Mesendoderm (in vitro differentiated cells): ENCODE results near the gene SURF4.
"Not testable (repeated sequence)": the region's sequence is repeated elsewhere in the genome, so short reads cannot be mapped to it uniquely, and the experiment has no call there.

Experiments used
- DNase-seq: peaks from one replicate; pipeline ENCODE4 v3.0.0; 2013
- H2AK5ac ChIP-seq: 2 replicates; pipeline ENCODE4 v1.6.1; 2013; ENCODE audit warnings: low read length, inconsistent platforms
- H2BK120ac ChIP-seq: 2 replicates; pipeline ENCODE4 v1.6.1; 2013; ENCODE audit warnings: low read depth, mild to moderate bottlenecking, low read length, moderate library complexity, mixed read lengths
- H2BK15ac ChIP-seq: replicated peaks from 2 replicates; pipeline ENCODE4 v1.6.1; 2013; ENCODE audit warnings: low read depth, mild to moderate bottlenecking, moderate library complexity
- H2BK5ac ChIP-seq: 2 replicates; pipeline ENCODE4 v1.6.1; 2013; ENCODE audit warnings: low read length, inconsistent platforms
- H3K18ac ChIP-seq: 2 replicates; pipeline ENCODE4 v1.6.1; 2013; ENCODE audit warnings: mild to moderate bottlenecking, low read length, mixed read lengths
- H3K23ac ChIP-seq: one replicate; pipeline ENCODE4 v1.6.1; 2013; ENCODE audit warnings: low read length
- H3K27ac ChIP-seq: 2 replicates; pipeline ENCODE4 v1.5.1; 2013; ENCODE audit warnings: low read depth, mild to moderate bottlenecking, inconsistent platforms, low read length, moderate library complexity
- H3K27me3 ChIP-seq: 2 replicates; pipeline ENCODE4 v1.6.1; 2013; ENCODE audit warnings: low read length, control low read depth, mild to moderate bottlenecking, inconsistent platforms; ENCODE audit not compliant: insufficient read depth, poor library complexity
- H3K36me3 ChIP-seq: 2 replicates; pipeline ENCODE4 v1.6.1; 2013; ENCODE audit warnings: low read length, inconsistent platforms; ENCODE audit not compliant: control insufficient read depth, insufficient read depth
- H3K4ac ChIP-seq: one replicate; pipeline ENCODE4 v1.6.1; 2013; ENCODE audit warnings: low read depth, mild to moderate bottlenecking, low read length, moderate library complexity
- H3K4me1 ChIP-seq: 2 replicates; pipeline ENCODE4 v1.6.1; 2013; ENCODE audit warnings: low read depth, low read length, inconsistent platforms; ENCODE audit not compliant: control insufficient read depth
- H3K4me2 ChIP-seq: 2 replicates; pipeline ENCODE4 v1.6.1; 2013; ENCODE audit warnings: low read length
- H3K4me3 ChIP-seq: 2 replicates; pipeline ENCODE4 v1.5.1; 2013; ENCODE audit warnings: mild to moderate bottlenecking, low read length
- H3K56ac ChIP-seq: one replicate; pipeline ENCODE4 v1.6.1; 2013; ENCODE audit warnings: low read length
- H3K79me1 ChIP-seq: 2 replicates; pipeline ENCODE4 v1.6.1; 2013; ENCODE audit warnings: low read length, inconsistent platforms
- H3K79me2 ChIP-seq: 2 replicates; pipeline ENCODE4 v1.6.1; 2013; ENCODE audit warnings: mild to moderate bottlenecking, low read length; ENCODE audit not compliant: control insufficient read depth, insufficient read depth
- H3K9ac ChIP-seq: 2 replicates; pipeline ENCODE4 v1.6.1; 2013; ENCODE audit warnings: low read length, inconsistent platforms
- H4K5ac ChIP-seq: one replicate; pipeline ENCODE4 v1.6.1; 2013; ENCODE audit warnings: low read length
- H4K8ac ChIP-seq: one replicate; pipeline ENCODE4 v1.6.1; 2013; ENCODE audit warnings: low read depth, mild to moderate bottlenecking, control low read depth, low read length, moderate library complexity
- whole genome bisulfite sequencing: extraction: QIAGEN DNeasy Blood & Tissue Kit; methylation state at CpG from one replicate; pipeline ENCODE4 v1.1.7; 2013; ENCODE audit warnings: low lambda C conversion rate, missing lambda C conversion rate; ENCODE audit not compliant: insufficient coverage; ENCODE audit errors: extremely low coverage; 5-methylcytosine and 5-hydroxymethylcytosine counted together

The SURF4 gene

DNA sequence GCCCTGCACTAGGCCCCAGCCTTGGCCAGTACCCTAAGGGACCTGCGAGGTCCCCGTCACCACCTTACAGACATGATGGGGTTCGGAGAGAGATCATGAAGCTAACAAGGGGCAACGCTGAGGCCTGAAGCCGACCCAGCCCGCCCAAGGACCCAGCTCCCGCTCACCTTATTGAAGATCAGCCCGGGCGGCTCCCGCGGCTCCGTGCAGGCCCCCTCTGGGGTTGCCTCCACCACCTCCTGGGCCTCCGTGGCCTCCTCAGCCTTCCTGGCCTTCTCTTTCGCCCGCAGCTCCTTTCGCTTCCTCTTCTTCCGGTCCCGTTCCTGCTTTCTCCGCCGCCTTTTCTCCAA, 43.5 kb downstream of the SURF4 start:
- Histone ChIP-seq H3K4me2 (no peak overlapping the region), H4K8ac (no peak overlapping the region)
- no peak for DNase-seq

DNA sequence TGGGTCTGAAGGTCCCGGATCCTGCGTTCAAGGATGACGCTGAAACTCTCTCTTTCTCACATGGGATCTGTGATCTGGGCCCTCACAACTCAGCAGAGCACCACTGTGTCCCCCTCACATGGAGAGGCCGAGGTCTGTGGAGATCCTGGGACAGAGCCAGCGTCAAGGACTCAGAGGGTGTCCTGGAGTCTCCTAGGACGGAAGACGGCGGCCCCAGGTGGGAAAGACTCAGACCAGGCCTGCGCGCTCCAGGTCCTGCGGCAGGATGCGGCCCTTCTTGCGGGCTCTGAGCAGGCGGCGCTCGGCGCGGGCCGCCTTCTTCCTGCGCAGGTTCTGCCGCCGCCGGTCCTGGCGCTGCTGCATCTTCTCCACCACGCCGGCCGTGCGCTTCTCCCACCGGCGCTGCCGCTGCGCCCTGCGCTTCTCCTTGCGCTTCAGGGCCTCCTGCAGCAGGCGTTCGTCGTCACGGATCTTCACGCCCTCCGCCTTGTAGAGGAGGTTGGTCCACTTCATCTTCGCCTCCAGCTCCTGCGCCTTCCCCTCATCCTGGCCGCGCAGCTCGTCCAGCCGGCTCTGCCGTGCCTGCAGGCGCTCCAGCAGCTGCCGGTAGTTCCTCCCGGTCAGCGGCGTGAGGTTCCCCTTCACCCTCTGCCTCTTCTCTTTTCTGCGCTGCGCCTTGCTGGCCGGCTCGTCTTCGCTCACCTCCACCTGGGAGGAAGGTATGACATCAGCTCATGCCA, 44.0 kb downstream of the SURF4 start:
- Histone ChIP-seq H3K79me1 (peaks cover 10% of the 10 kb centered on the region), H3K4me2 (no peak overlapping the region), H3K4ac (no peak overlapping the region), H2AK5ac (no peak overlapping the region), H3K18ac (no peak overlapping the region), H2BK15ac (no peak overlapping the region), H2BK5ac (no peak overlapping the region), H3K79me2 (peaks cover 14% of the 10 kb centered on the region), H4K5ac (no peak overlapping the region), H3K36me3 (peaks cover 9% of the 10 kb centered on the region), H4K8ac (no peak overlapping the region), H2BK120ac (no peak overlapping the region), H3K4me1 (peaks cover 5% of the 10 kb centered on the region), H3K56ac (no peak overlapping the region), H3K9ac (no peak overlapping the region), H3K27me3 (no peaks in the 10 kb centered on the region), H3K4me3 (no peak overlapping the region), H3K27ac (no peak overlapping the region), H3K23ac (no peak overlapping the region)
- no peak for DNase-seq
- no CpG with 5 or more reads among the region's 57 CpGs for WGBS

More for the DNA sequence above, 43.5 kb downstream of the SURF4 start:
- Histone ChIP-seq H3K4me1 (peaks cover 5% of the 10 kb centered on the region), H3K4me3 (no peak overlapping the region), H2BK5ac (no peak overlapping the region), H3K27ac (no peak overlapping the region), H3K18ac (no peak overlapping the region), H3K79me2 (peaks cover 14% of the 10 kb centered on the region), H3K4ac (no peak overlapping the region), H2BK15ac (no peak overlapping the region), H3K56ac (no peak overlapping the region), H3K36me3 (peaks cover 9% of the 10 kb centered on the region), H3K9ac (no peak overlapping the region), H2AK5ac (no peak overlapping the region), H3K79me1 (peaks cover 10% of the 10 kb centered on the region), H3K27me3 (no peaks in the 10 kb centered on the region), H2BK120ac (no peak overlapping the region), H3K23ac (no peak overlapping the region), H4K5ac (no peak overlapping the region)
- WGBS, result no CpG with 5 or more reads among the region's 20 CpGs

DNA sequence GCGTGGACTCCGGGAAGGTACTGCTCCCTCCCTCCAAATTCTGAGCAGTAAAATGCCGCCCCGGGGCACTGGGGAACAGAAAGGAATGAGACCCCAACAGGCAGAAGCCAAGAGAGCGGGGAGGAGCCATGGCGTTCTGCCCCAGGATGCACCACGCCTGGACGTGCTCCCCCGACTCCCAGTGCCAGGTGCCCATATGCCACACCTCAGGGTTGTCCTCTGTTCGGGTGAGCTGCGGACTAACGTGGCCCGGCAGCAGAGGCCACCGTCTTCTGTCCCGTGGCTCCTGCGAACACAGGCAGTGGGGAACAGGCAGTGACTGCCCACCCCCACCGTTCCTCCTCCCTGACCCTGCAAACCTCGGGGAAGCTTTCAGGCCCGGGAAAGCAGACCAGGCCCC, 44.6 kb downstream of the SURF4 start:
- DNase-seq, result no peak
- no peak overlapping the region for H2BK120ac ChIP-seq
- H3K9ac ChIP-seq, result no peak overlapping the region
- no peak overlapping the region for H3K4ac ChIP-seq
- no peak overlapping the region for H3K18ac ChIP-seq
- H3K27ac ChIP-seq, result no peak overlapping the region
- no peak overlapping the region for H3K23ac ChIP-seq
- no peak overlapping the region for H4K5ac ChIP-seq
- H4K8ac ChIP-seq, result no peak overlapping the region
- no CpG with 5 or more reads among the region's 19 CpGs for WGBS
- no peak overlapping the region for H2AK5ac ChIP-seq
- H2BK15ac ChIP-seq, result no peak overlapping the region
- peaks cover 9% of the 10 kb centered on the region for H3K36me3 ChIP-seq
- H2BK5ac ChIP-seq, result no peak overlapping the region
- H3K4me2 ChIP-seq, result no peak overlapping the region
- H3K56ac ChIP-seq, result no peak overlapping the region
- peaks cover 5% of the 10 kb centered on the region for H3K4me1 ChIP-seq
- peaks cover 14% of the 10 kb centered on the region for H3K79me2 ChIP-seq
- no peaks in the 10 kb centered on the region for H3K27me3 ChIP-seq
- H3K4me3 ChIP-seq, result no peak overlapping the region
- H3K79me1 ChIP-seq, result peaks cover 10% of the 10 kb centered on the region

DNA sequence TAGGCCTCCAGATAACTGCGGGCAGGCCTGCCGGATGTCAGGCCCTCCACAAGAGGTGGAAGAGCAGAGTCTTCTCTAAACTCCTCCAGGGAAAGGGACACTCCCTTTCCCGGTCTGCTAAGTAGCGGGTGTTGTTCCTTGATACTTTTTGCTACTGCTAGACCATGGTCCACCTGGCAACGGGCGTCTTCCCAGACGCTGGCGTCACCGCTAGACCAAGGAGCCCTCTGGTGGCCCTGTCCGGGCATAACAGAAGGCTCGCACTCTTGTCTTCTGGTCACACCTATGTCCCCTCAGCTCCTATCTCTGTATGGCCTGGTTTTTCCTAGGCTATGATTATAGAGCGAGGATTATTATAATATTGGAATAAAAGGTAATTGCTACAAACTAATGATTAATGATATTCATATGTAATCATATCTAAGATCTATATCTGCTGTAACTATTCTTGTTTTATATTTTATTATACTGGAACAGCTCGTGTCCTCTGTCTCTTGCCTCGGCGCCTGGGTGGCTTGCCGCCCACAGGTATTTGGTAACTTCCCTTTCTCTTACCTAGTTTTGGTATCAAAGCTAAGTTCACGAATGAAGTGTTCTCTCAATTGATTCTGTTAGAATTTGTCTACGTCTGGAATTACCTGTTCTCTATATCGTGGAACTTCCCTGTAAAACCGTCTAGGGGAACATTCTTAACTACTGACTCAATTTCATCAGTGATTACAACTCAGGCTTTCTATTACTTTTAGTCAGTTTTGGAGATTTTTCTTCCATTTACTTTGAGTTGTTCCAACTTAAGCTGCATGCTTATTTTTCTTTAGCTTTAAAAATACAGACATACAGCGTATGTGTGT, 46.3 kb downstream of the SURF4 start:
- not testable (repeated sequence) for H2BK5ac ChIP-seq, H3K36me3 ChIP-seq, H3K79me2 ChIP-seq, H3K27ac ChIP-seq, H3K4ac ChIP-seq, H3K4me3 ChIP-seq, H3K79me1 ChIP-seq, H4K8ac ChIP-seq, H3K4me1 ChIP-seq, H3K23ac ChIP-seq, H3K4me2 ChIP-seq, H3K27me3 ChIP-seq, H2BK120ac ChIP-seq, H2AK5ac ChIP-seq, H2BK15ac ChIP-seq, H3K9ac ChIP-seq, H3K18ac ChIP-seq, H4K5ac ChIP-seq, H3K56ac ChIP-seq
- WGBS, result no CpG with 5 or more reads among the region's 21 CpGs
- DNase-seq, result peak; percentile 53

- Histone ChIP-seq H3K4me3 (no peak overlapping the region), H3K79me1 (no peaks in the 10 kb centered on the region), H2BK5ac (no peak overlapping the region), H3K4ac (no peak overlapping the region), H4K8ac (no peak overlapping the region), H4K5ac (no peak overlapping the region), H3K36me3 (peaks cover 2% of the 10 kb centered on the region), H2BK15ac (no peak overlapping the region), H3K79me2 (no peaks in the 10 kb centered on the region), H3K9ac (no peak overlapping the region), H2AK5ac (no peak overlapping the region), H2BK120ac (no peak overlapping the region), H3K4me2 (no peak overlapping the region), H3K18ac (no peak overlapping the region), H3K23ac (no peak overlapping the region), H3K4me1 (no peaks in the 10 kb centered on the region), H3K27ac (no peak overlapping the region), H3K27me3 (no peaks in the 10 kb centered on the region), H3K56ac (no peak overlapping the region)
- WGBS, result no CpG with 5 or more reads among the region's 10 CpGs
- no peak for DNase-seq
These were observed 47.9 kb downstream of the SURF4 start for GRCh38 chr9:133327834-133328484.
